GM19463 (cell line): ENCODE results near the gene ERC2.

Experiments used
- ATAC-seq: cut with Tn5 transposase; IDR thresholded peaks from one replicate; pipeline ENCODE4 v1.9.1; 2021; ENCODE audit warnings: mild to moderate bottlenecking, moderate library complexity; ENCODE audit not compliant: unreplicated experiment

The ERC2 gene

DNA sequence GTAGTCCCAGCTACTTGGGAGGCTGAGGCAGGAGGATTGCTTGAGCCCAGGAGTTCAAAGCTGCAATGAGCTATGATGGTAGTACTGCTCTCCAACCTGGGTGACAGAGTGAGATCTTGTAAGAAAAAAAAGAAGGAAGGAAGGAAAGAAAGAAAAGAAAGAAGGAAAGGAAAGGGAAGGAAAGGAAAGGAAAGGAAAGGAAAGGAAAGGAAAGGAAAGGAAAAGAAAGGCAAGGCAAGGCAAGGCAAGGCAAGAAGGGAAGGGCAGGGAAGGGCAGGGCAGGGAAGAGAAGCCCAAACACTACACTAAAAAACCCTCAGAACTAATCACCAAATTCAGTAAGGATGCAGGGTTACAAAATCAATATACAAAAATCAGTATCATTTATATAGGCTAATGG lies 341.6 kb downstream of the ERC2 start:
- ATAC-seq, result no peak

GRCh38 chr3:56125358-56126005 lies 342.8 kb downstream of the ERC2 start:
- ATAC-seq, result no peak

GRCh38 chr3:56124546-56124945 lies 343.7 kb downstream of the ERC2 start:
- no peak for ATAC-seq

DNA sequence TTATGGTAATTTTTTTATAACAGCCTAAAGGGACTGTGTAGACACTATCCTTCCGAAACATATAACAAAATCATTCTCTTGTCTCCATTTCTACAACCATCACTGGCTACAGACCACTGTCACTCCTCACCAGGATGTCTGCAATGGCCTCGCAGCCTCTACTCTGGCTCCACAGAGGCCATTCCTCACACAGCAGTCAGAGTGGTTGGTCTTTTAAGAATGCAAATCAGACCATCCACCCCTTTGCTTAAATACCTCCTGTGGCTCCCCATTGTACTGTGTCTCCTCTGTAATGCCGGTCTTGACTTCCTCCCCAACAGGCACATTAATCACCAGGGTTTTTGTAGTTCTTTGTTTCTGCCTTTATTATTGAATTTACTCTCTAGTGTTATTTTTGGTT lies 344.8 kb downstream of the ERC2 start:
- ATAC-seq, result no peak

GRCh38 chr3:56122911-56123310 lies 345.4 kb downstream of the ERC2 start:
- no peak for ATAC-seq

- ATAC-seq, result no peak
Observed at GRCh38 chr3:56121716-56122115, 346.6 kb downstream of the ERC2 start.

- no peak for ATAC-seq
Observed at GRCh38 chr3:56119575-56120349, 348.5 kb downstream of the ERC2 start.

DNA sequence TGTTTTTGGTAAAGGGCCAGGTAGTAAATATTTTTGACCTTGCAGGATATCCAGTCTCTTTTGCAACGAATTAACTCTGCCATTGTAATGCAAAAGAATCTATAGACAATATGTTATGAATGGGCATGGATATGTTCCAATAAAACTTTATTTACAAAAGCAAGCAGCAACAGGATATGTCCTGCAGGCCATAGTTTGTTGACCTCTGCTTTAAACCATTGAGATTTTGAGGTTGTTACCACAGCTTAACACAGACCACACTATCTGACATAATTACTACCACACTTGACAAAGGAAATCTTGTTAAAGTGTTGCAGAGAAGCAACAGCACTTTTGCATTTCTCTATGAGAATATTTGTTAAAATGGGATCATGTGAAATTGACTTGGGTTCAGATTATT lies 349.3 kb downstream of the ERC2 start:
- no peak for ATAC-seq

DNA sequence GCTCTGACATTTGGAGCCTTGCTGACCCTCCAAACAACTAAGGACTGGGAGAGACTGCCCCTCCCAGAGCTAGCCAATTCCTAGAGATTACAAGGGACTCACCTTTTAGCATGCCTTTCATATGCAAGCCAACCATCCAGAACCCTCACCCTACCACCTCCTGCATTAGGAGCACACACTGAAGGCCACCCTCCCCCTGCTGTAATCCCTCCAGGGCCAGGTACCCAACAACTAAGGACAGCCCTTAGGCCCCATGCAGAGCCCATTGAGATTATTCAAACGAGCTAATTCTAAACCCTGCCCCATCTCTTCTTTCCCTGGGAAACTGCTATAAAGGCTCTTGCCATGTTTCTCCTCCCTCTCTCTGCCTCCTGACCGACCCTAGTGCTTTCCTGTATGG lies 352.6 kb downstream of the ERC2 start:
- ATAC-seq, result no peak

GRCh38 chr3:56115199-56115598 lies 353.1 kb downstream of the ERC2 start:
- ATAC-seq, result no peak

DNA sequence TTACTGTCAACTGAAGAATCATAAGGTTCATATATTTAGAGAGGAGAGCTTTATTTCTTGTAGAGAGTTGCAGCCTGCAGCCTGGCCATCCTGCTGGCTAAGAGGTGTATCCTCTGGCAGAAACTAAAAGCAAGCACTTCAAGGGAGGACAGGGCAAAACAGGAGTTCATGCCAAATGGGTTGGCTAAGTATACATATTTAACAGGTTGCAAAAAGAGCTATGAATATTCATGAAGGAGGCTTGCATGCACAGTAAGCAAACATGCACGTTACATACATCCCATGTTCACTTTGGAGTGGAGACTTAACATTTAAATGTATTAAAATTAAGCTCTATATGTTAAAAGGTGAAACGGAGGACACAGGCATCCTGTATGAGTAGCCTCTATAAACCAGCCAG lies 354.4 kb downstream of the ERC2 start:
- ATAC-seq, result no peak

DNA sequence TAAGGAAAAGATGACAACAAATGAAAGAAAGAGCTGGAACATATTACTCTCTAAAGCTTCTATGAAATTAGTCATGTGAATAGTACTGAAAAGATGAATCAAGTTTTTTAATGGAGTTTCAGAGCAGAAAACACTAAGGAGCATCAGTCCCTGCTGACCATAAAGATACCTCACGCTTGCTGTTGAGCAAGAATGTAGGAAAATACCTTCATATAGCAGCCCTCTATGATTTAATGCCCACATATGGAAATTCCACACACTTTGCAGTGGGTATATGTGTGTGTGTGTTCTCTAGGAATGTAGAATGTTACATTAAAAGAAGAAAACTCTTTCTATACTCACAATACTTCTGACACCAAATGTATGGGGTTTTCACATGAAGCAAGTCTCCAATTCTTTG lies 355.0 kb downstream of the ERC2 start:
- no peak for ATAC-seq

- ATAC-seq, result no peak
Observed at GRCh38 chr3:56111606-56112304, 356.5 kb downstream of the ERC2 start.

DNA sequence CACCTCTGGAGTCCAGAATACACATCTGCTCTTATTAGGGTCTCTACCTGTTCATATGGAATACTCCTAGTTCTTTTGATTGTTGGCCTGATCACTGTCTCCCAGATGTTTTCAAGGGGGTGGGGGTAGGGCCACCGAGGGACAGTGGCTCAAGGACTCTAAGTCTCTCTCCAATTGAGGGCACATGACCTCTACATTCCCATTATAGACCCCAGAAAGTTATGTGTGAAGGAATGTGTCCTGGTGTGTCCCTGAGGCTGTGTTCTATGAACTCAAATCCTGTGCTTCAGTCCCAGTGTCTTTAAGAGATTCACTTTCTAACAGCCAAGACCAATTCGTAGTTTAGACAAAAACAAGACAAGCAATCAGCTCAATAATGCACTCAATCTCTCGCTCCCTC lies 357.4 kb downstream of the ERC2 start:
- ATAC-seq, result no peak

DNA sequence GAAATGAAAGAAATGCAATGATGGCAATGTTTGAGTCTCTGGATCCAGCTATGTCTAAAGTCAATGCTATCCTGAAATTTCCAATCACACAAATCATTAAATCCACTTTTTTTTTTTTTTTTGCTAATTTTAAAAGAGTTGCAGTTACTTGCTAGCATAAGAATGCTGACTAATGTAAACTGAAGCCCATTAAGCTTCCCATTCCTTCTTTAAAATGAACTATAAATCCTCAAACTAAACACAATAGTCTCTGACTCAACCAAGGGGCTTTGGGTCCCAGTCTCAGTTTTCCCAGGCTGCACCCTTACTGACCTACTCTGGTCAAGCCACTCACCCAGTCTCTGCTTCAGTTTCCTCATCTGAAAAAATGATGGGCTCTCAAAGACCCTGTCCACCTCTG lies 361.1 kb downstream of the ERC2 start:
- no peak for ATAC-seq

DNA sequence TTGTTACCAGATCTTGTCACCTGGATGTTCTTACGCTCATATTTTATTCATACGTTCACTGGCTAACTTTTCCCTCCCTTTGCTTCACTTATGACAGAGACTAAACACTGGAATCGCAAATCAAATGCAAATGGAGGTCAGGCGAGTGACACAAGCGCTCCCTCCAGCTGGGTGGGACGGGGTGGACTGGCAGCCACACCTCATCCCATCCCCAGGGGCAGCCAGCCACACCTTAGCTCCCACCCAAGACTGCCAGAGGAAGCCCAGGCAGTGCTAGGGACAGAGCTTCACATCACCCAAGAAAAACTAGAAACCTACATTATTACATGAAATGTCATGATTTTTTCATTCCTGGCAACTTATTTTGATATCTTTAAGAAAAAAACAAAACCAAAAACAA lies 366.2 kb downstream of the ERC2 start:
- no peak for ATAC-seq

GRCh38 chr3:56101576-56101975 lies 366.7 kb downstream of the ERC2 start:
- no peak for ATAC-seq

GRCh38 chr3:56096999-56097398 lies 371.3 kb downstream of the ERC2 start:
- no peak for ATAC-seq

DNA sequence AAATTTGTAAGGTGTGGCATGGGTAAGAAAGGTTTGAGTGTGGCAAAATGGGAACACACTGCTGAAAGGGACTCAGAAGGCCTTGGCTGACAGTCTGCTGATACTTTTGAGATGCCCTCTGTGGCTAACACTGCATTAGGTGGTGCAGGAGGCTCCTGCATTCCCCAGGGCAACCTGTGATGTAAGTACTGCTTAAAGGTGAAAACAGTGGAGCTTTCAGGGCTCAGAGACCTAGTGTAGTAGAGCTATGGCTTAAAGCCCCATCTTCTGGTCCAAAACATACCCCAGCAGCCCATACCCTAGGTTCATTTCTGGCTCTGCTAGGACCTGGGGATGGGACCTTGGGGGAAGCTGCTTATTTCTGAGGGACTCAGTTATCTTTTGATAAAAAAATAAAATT lies 374.1 kb downstream of the ERC2 start:
- no peak for ATAC-seq

DNA sequence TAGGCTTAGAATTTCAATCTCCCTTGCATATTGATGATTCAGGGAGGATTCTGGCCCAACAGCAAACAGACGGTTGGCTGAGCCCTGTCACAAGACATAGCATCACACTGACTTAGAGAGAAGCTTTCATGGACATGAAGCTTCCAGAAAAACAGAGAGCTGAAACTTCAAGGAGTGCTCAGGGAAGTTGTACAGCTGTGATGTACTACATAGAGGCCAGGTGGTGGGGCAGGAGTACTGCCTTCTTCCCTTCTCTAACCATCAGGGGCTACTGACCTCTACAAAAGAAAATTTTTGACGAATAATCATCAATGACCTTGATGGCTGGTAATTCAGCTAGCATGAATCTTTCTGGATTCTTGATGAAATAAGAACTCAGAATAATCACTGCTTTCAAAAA lies 378.5 kb downstream of the ERC2 start:
- ATAC-seq, result no peak

DNA sequence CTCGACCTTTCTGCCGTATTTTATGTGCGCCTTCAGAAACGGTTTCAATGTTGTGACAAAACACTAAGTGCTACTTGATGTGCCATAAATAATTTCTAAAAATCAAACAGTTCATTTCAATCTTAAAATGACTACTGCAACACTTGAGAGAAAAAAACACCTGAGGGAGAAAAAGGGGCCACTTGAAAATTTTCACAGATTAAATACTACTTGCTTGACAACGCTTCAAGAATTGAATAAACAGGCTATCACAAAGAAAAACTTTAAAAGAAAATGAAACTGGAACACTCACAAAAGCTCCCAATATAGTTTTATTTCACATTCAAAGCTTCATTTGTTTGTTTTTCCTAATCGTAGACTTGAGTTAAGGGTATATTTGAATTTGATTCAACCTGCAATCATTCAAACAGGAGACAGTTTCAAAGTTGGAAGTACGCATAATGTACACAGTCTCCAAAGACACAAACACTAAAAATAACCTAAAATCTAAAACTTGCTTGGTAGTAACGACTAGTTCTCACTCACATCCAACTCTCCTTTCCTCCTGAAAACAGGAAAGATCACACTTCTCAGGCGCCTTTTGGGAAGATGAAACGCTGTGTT lies 380.7 kb downstream of the ERC2 start:
- no peak for ATAC-seq

GRCh38 chr3:56086355-56086754 lies 381.9 kb downstream of the ERC2 start:
- no peak for ATAC-seq
